SK-N-SH treated with all-trans-retinoic acid at 6 μM for 48 hours (cell line): ENCODE results near the gene KCNK2.

Experiments used
- ATAC-seq: fragments of 200-7000 bp; cut with Tn5 transposase; 3 replicates; pipeline ENCODE4 v1.9.1; 2020; ENCODE audit warnings: mild to moderate bottlenecking, moderate library complexity
- CSDC2 ChIP-seq: fragments of 250-450 bp; sonication (Bioruptor Pico); IDR thresholded peaks from 2 replicates; pipeline ENCODE4 v1.5.0; 2020; ENCODE audit warnings: mild to moderate bottlenecking, moderate library complexity
- ESRRG ChIP-seq: fragments of 250-450 bp; sonication (Bioruptor Pico); IDR thresholded peaks from 2 replicates; pipeline ENCODE4 v1.6.1; 2021; ENCODE audit warnings: mild to moderate bottlenecking
- GLIS3 ChIP-seq: fragments of 250-450 bp; sonication (Bioruptor Pico); IDR thresholded peaks from 2 replicates; pipeline ENCODE4 v1.5.0; 2020; ENCODE audit warnings: mild to moderate bottlenecking, moderate library complexity
- ISL1 ChIP-seq: fragments of 250-450 bp; sonication (Bioruptor Pico); IDR thresholded peaks from 2 replicates; pipeline ENCODE4 v2.1.2; 2022; ENCODE audit warnings: mild to moderate bottlenecking, moderate library complexity
- OSR1 ChIP-seq: fragments of 250-450 bp; sonication (Bioruptor Pico); IDR thresholded peaks from 2 replicates; pipeline ENCODE4 v1.8.0; 2022; ENCODE audit warnings: moderate library complexity, mild to moderate bottlenecking, inconsistent platforms
- PPARA ChIP-seq: fragments of 250-450 bp; sonication (Bioruptor Pico); IDR thresholded peaks from 2 replicates; pipeline ENCODE4 v1.5.0; 2020; ENCODE audit warnings: mild to moderate bottlenecking, borderline replicate concordance
- SNAI2 ChIP-seq: fragments of 250-450 bp; sonication (Bioruptor Pico); IDR thresholded peaks from 2 replicates; pipeline ENCODE4 v1.5.0; 2020; ENCODE audit warnings: mild to moderate bottlenecking, moderate library complexity
- TCF4 ChIP-seq: fragments of 250-450 bp; sonication (Bioruptor Pico); IDR thresholded peaks from 2 replicates; pipeline ENCODE4 v1.8.0; 2021; ENCODE audit warnings: mild to moderate bottlenecking, moderate library complexity, borderline replicate concordance
- TOX ChIP-seq: fragments of 250-450 bp; sonication (Bioruptor Pico); IDR thresholded peaks from 2 replicates; pipeline ENCODE4 v1.8.0; 2021; ENCODE audit warnings: mild to moderate bottlenecking, moderate library complexity, borderline replicate concordance
- ZC3H10 ChIP-seq: fragments of 250-450 bp; sonication (Bioruptor Pico); IDR thresholded peaks from 2 replicates; pipeline ENCODE4 v1.5.1; 2021; ENCODE audit warnings: mild to moderate bottlenecking, moderate library complexity
- ZFP3 ChIP-seq: fragments of 250-450 bp; sonication (Bioruptor Pico); IDR thresholded peaks from 2 replicates; pipeline ENCODE4 v1.5.0; 2020; ENCODE audit warnings: mild to moderate bottlenecking, moderate library complexity
- ZFP30 ChIP-seq: fragments of 450-650 bp; formaldehyde crosslinking; IDR thresholded peaks from 2 replicates; pipeline ENCODE4 v1.5.0; 2022; ENCODE audit warnings: mild to moderate bottlenecking, moderate library complexity
- ZNF565 ChIP-seq: fragments of 450-650 bp; formaldehyde crosslinking; conservative IDR thresholded peaks from 2 replicates; pipeline ENCODE4 v1.5.0; 2020; ENCODE audit warnings: low read depth, mild to moderate bottlenecking, moderate library complexity
- ZNF70 ChIP-seq: fragments of 450-650 bp; formaldehyde crosslinking; IDR thresholded peaks from 2 replicates; pipeline ENCODE4 v1.5.0; 2020; ENCODE audit warnings: mild to moderate bottlenecking, moderate library complexity
- ZNF8 ChIP-seq: fragments of 450-650 bp; formaldehyde crosslinking; IDR thresholded peaks from 2 replicates; pipeline ENCODE4 v1.5.0; 2020; ENCODE audit warnings: mild to moderate bottlenecking, moderate library complexity
- TF ChIP-seq, protein P1 (sequence below): fragments of 250-450 bp; sonication (Bioruptor Pico); IDR thresholded peaks from 2 replicates; pipeline ENCODE4 v1.8.0; 2020; ENCODE audit warnings: mild to moderate bottlenecking, moderate library complexity, borderline replicate concordance
- TF ChIP-seq, protein P2 (sequence below): fragments of 250-450 bp; sonication (Bioruptor Pico); IDR thresholded peaks from 2 replicates; pipeline ENCODE4 v1.5.0; 2020; ENCODE audit warnings: mild to moderate bottlenecking, moderate library complexity
- TF ChIP-seq, protein P3 (sequence below): fragments of 250-450 bp; sonication (Bioruptor Pico); IDR thresholded peaks from 2 replicates; pipeline ENCODE4 v1.8.0; 2021; ENCODE audit warnings: low read depth, mild to moderate bottlenecking, moderate library complexity, borderline replicate concordance
- TF ChIP-seq, protein P4 (sequence below): fragments of 250-450 bp; sonication (Bioruptor Pico); IDR thresholded peaks from 2 replicates; pipeline ENCODE4 v1.5.1; 2020; ENCODE audit warnings: low read depth, mild to moderate bottlenecking, moderate library complexity
- TF ChIP-seq, protein P5 (sequence below): fragments of 250-450 bp; sonication (Bioruptor Pico); IDR thresholded peaks from 2 replicates; pipeline ENCODE4 v1.5.1; 2021; ENCODE audit warnings: mild to moderate bottlenecking, moderate library complexity

Gene KCNK2

DNA sequence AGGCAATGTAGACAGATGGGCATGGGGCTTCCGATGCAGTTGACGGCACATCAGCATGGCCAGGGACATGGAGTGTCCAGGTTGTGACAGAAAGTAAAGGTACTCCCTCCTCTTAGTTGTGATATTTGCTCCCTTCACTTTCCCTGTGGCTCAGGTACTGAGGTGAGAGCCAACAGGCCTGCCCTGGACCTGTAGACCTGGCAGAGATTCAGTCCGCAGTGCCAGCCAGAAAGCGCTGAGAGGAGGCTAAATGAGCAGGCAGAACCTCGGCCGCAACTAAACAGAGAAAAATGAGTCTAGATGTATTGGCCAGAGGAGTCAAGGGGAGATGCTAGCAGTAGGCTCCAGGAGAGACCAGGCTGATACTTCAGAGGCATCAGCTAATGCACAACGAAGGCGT lies 22.6 kb upstream of the KCNK2 start:
- ATAC-seq, result no peak
- no peak for TF ChIP-seq ZNF70 (CRISPR knock-in tag)
- TF ChIP-seq TCF4 (CRISPR knock-in tag), result no peak
- TF ChIP-seq ISL1, result no peak
- TF ChIP-seq, protein P1, sequence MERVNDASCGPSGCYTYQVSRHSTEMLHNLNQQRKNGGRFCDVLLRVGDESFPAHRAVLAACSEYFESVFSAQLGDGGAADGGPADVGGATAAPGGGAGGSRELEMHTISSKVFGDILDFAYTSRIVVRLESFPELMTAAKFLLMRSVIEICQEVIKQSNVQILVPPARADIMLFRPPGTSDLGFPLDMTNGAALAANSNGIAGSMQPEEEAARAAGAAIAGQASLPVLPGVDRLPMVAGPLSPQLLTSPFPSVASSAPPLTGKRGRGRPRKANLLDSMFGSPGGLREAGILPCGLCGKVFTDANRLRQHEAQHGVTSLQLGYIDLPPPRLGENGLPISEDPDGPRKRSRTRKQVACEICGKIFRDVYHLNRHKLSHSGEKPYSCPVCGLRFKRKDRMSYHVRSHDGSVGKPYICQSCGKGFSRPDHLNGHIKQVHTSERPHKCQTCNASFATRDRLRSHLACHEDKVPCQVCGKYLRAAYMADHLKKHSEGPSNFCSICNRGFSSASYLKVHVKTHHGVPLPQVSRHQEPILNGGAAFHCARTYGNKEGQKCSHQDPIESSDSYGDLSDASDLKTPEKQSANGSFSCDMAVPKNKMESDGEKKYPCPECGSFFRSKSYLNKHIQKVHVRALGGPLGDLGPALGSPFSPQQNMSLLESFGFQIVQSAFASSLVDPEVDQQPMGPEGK (CRISPR knock-in tag), result no peak
- no peak for TF ChIP-seq SNAI2
- no peak for TF ChIP-seq ZC3H10 (CRISPR knock-in tag)
- TF ChIP-seq, protein P2, sequence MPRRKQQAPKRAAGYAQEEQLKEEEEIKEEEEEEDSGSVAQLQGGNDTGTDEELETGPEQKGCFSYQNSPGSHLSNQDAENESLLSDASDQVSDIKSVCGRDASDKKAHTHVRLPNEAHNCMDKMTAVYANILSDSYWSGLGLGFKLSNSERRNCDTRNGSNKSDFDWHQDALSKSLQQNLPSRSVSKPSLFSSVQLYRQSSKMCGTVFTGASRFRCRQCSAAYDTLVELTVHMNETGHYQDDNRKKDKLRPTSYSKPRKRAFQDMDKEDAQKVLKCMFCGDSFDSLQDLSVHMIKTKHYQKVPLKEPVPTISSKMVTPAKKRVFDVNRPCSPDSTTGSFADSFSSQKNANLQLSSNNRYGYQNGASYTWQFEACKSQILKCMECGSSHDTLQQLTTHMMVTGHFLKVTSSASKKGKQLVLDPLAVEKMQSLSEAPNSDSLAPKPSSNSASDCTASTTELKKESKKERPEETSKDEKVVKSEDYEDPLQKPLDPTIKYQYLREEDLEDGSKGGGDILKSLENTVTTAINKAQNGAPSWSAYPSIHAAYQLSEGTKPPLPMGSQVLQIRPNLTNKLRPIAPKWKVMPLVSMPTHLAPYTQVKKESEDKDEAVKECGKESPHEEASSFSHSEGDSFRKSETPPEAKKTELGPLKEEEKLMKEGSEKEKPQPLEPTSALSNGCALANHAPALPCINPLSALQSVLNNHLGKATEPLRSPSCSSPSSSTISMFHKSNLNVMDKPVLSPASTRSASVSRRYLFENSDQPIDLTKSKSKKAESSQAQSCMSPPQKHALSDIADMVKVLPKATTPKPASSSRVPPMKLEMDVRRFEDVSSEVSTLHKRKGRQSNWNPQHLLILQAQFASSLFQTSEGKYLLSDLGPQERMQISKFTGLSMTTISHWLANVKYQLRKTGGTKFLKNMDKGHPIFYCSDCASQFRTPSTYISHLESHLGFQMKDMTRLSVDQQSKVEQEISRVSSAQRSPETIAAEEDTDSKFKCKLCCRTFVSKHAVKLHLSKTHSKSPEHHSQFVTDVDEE (CRISPR knock-in tag), result no peak
- no peak for TF ChIP-seq ZFP30 (CRISPR knock-in tag)
- TF ChIP-seq CSDC2 (CRISPR knock-in tag), result no peak
- no peak for TF ChIP-seq GLIS3 (CRISPR knock-in tag)
- TF ChIP-seq, protein P3, sequence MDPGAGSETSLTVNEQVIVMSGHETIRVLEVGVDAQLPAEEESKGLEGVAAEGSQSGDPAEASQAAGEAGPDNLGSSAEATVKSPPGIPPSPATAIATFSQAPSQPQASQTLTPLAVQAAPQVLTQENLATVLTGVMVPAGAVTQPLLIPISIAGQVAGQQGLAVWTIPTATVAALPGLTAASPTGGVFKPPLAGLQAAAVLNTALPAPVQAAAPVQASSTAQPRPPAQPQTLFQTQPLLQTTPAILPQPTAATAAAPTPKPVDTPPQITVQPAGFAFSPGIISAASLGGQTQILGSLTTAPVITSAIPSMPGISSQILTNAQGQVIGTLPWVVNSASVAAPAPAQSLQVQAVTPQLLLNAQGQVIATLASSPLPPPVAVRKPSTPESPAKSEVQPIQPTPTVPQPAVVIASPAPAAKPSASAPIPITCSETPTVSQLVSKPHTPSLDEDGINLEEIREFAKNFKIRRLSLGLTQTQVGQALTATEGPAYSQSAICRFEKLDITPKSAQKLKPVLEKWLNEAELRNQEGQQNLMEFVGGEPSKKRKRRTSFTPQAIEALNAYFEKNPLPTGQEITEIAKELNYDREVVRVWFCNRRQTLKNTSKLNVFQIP (CRISPR knock-in tag), result no peak
- no peak for TF ChIP-seq PPARA (CRISPR knock-in tag)
- no peak for TF ChIP-seq TOX
- TF ChIP-seq ZNF565 (CRISPR knock-in tag), result no peak
- TF ChIP-seq ESRRG, result no peak
- no peak for TF ChIP-seq ZFP3 (CRISPR knock-in tag)
- TF ChIP-seq, protein P4, sequence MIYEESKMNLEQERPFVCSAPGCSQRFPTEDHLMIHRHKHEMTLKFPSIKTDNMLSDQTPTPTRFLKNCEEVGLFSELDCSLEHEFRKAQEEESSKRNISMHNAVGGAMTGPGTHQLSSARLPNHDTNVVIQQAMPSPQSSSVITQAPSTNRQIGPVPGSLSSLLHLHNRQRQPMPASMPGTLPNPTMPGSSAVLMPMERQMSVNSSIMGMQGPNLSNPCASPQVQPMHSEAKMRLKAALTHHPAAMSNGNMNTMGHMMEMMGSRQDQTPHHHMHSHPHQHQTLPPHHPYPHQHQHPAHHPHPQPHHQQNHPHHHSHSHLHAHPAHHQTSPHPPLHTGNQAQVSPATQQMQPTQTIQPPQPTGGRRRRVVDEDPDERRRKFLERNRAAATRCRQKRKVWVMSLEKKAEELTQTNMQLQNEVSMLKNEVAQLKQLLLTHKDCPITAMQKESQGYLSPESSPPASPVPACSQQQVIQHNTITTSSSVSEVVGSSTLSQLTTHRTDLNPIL, result no peak
- TF ChIP-seq, protein P5, sequence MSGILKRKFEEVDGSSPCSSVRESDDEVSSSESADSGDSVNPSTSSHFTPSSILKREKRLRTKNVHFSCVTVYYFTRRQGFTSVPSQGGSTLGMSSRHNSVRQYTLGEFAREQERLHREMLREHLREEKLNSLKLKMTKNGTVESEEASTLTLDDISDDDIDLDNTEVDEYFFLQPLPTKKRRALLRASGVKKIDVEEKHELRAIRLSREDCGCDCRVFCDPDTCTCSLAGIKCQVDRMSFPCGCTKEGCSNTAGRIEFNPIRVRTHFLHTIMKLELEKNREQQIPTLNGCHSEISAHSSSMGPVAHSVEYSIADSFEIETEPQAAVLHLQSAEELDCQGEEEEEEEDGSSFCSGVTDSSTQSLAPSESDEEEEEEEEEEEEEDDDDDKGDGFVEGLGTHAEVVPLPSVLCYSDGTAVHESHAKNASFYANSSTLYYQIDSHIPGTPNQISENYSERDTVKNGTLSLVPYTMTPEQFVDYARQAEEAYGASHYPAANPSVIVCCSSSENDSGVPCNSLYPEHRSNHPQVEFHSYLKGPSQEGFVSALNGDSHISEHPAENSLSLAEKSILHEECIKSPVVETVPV (CRISPR knock-in tag), result no peak
- TF ChIP-seq OSR1, result no peak
- no peak for TF ChIP-seq ZNF8 (CRISPR knock-in tag)

DNA sequence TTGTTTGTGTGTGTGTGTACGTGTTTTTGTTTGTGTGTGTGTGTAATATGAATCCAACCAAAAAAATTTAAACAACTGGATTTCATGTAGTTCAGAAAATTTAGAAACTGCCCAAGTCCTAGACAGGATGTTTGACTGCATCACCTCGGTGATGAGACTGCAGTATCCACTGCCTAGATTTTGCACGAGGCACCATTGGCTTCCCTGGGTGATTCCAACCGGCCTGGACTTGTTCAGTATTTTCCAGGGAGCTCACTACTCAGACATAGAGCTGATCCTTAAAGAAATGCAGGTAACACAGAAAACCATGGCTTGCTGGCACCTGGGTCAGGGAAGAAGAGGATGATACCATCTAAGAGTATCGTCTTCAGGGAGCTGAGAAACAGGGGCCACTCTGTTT lies 18.2 kb upstream of the KCNK2 start:
- peak; percentile 67 for ATAC-seq
- TF ChIP-seq PPARA (CRISPR knock-in tag), result no peak
- TF ChIP-seq OSR1, result no peak
- no peak for TF ChIP-seq ZFP3 (CRISPR knock-in tag)
- TF ChIP-seq, protein P4, result no peak
- no peak for TF ChIP-seq ZFP30 (CRISPR knock-in tag)
- no peak for TF ChIP-seq ZC3H10 (CRISPR knock-in tag)
- TF ChIP-seq GLIS3 (CRISPR knock-in tag), result no peak
- no peak for TF ChIP-seq SNAI2
- TF ChIP-seq ZNF8 (CRISPR knock-in tag), result no peak

DNA sequence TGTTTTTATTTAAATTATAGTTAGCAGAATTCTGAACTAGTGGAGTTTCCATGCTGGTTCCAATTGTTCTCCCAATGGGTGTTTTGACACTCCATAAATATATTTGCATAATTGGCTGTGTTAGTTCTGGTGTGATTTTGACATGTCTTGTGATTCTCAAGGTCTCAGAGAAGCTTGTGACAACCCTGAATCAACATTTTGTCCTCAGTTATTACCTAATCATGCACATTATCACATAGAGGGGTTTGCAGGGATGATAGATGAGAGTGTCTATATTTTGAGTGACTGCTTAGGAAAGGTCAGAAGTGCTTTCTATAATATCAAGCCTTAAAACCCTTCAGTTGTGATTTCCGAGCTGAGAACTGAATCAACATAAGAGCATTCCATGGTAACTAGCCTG lies 11.5 kb upstream of the KCNK2 start:
- TF ChIP-seq, protein P4, result no peak
- TF ChIP-seq, protein P5 (CRISPR knock-in tag), result no peak
- no peak for TF ChIP-seq ZFP3 (CRISPR knock-in tag)
- TF ChIP-seq GLIS3 (CRISPR knock-in tag), result no peak
- TF ChIP-seq ZNF70 (CRISPR knock-in tag), result no peak
- no peak for TF ChIP-seq OSR1
- ATAC-seq, result no peak
